Stimulated activated CD8-positive, alpha-beta memory T cell treated with anti-CD3 and anti-CD28 coated beads, Interleukin-2, amount 100 ng/mL, for 1 hour (primary cell): ENCODE data around the gene OR2AG2.
"Not testable (repeated sequence)": the region's sequence is repeated elsewhere in the genome, so short reads cannot be mapped to it uniquely, and the experiment has no call there.

Source experiments
- DNase-seq, 2 donors: peaks; one replicate each; pipeline ENCODE4 v3.0.0-alpha.2; 2020; ENCODE audit warnings: low read depth in 2 of 2

OR2AG2 gene

DNA sequence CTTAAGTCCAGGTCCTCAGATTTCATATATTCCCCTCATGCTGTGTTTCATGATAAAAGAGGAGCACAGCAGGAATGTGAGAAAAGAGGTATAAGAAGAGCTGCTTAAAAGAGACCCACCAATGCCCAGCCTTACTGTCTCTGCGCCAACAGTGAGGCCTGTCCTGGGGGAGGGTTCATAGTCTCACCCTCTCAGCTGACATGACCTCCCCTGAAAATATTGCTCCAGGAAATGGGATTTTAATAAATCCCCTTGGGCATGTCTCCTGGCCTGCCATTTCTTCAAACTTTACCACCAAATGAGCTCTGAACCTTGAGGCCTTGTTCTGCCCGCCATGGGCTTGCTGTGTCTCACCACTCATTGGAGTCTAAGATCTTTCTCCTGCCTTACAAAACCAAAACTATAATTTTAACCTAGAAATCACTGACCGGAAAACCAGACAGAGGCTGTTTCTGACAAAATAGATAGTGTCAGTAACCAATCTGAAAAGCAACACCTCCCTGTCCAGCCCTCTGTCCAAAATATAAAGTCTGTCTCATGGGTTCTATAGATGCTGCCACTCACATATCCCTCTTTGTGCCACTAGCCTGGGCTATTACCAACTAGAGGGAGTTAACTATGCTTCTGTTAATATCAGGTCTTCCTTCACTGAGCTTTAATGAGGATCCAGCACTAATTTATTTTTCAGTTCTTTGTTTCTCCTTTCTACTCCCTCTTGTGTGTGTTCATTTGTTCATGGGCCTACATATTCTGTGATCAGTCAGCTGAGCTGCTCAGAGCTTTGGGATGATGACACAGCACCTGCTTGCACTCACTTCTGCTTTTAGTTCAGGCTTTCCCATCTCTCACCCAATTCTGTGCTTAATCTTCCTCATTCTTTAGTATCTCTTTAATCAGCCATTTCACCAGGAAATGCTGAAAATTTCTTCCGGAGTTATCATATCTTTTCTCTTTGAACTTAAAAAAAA, at the start of gene OR2AG2:
OR2AG2 (minus strand) TSS at position 51 of the 968 bp plus-strand sequence. CDS start 3,019 bp downstream, outside the sequence.
- no peak for DNase-seq

DNA sequence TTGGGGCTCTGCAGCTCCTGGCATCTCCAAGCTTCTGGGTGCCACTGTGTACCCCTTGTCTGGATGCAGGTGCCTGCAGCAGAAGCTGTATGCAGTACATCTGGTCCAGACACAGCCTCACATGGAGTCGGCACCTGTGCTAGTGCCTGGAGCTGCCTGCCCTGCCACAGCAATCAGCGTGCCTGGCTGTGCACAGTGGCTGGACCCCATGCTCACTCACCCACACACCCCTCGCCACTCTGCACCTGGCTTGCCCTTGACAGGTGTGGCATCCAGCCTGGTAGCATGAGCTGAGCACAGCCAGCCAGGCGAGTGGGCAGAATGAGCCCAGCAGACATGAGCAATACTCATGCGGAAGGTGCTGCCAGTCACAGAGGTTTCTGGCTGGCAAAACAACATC, 47.2 kb upstream of the OR2AG2 start:
- no peak for DNase-seq

GRCh38 chr11:6817694-6818093, 45.9 kb upstream of the OR2AG2 start:
- no peak for DNase-seq

GRCh38 chr11:6813656-6814055, 41.9 kb upstream of the OR2AG2 start:
- DNase-seq, result no peak

- peak in 1 of 2 donors; percentile 0 for DNase-seq
Observed at GRCh38 chr11:6812390-6813005, 40.7 kb upstream of the OR2AG2 start.

DNA sequence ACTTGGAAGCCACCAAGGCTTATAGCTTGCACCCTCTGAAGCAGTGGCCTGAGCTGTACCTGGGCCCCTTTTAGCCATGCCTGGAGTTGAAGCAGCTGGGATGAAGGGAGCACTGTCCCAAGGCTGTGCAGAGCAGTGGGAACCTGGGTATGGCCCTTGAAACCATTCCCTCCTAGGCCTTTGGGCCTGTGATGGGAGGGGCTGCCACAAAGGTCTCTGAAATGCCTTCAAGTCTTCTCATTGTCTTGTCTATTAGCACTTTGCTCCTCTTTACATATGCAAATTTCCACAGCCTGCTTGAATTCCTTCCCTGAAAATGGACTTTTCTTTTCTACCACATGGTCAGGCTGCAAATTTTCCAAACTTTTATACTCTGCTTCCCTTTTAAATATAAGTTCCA, 29.3 kb upstream of the OR2AG2 start:
- DNase-seq, result not testable (repeated sequence)

DNA sequence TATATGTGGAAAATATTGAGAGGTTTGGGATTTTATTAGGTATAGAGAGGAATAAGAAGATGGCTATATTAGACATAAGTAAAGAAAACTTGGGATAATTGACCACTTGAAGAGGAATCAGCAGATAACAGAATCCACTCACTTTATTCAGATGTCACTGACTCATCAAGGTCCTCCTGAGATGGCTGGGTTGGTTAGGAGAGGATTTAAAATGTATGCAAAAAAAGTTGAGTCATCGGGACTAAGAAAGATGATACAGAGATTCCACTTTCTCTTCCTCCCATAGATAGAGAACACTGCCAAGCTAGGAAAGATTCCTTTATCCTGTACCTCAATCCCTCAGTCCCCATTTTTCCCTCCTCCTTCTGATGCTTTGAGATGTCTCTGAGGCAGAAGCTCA, 27.6 kb upstream of the OR2AG2 start, which contains the start of gene OR6A2:
OR6A2 (minus strand) TSS at position 288 of the 400 bp plus-strand sequence. CDS start 3,981 bp downstream, outside the sequence.
- no peak for DNase-seq

GRCh38 chr11:6794639-6795038, 22.9 kb upstream of the OR2AG2 start:
- no peak for DNase-seq

DNA sequence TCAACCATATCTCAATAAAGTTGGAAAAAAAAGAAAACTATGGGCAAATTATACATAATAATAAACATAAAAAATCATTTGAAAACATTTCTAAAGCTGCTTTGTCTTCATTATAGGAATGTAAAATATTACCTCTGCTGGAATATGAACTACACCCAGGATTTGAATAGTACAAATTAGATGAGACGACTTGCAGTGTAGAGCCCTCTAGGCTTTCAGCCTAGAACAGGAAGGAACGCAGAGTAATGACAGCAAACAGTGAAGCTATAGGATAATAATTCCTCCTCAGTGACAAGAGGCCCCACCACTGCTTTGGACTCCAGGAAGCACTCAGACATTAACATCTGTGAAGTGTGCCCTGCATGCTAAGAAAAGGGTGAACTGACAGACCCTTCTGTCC, 18.8 kb upstream of the OR2AG2 start:
- DNase-seq, result no peak

GRCh38 chr11:6782720-6783119, 10.9 kb upstream of the OR2AG2 start, which contains the start of gene OR2AG1:
Gene OR2AG1 (plus strand): TSS chr11:6783020. CDS start chr11:6785038, 2,018 bp downstream.
- DNase-seq, result no peak

- DNase-seq, result no peak
Observed at GRCh38 chr11:6780829-6781228, 9.1 kb upstream of the OR2AG2 start.

DNA sequence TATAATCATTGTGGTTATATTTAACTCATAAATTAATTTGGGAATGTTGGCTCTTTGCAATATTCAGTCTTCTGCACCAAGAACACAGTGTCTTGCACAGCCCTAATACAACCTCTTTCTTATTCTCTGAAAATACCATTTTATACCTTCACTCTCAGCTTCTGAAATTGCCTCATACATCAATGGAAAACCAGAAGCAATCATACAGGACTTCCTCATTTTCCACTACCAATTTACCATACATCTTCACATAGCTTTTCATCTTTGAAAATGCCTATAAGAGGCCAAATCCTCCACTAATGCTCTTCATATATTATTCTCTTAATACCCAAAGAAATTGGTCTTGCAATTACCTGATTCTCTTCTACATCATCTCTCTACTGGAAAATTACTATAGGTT, 6.7 kb upstream of the OR2AG2 start:
- no peak for DNase-seq

- DNase-seq, result peak; percentile 22 to 34
Observed at GRCh38 chr11:6757373-6757967, 14.3 kb downstream of the OR2AG2 start.

GRCh38 chr11:6755953-6756347, 15.8 kb downstream of the OR2AG2 start:
- DNase-seq, result no peak

- no peak for DNase-seq
Observed at GRCh38 chr11:6755303-6755952, 16.3 kb downstream of the OR2AG2 start.

DNA sequence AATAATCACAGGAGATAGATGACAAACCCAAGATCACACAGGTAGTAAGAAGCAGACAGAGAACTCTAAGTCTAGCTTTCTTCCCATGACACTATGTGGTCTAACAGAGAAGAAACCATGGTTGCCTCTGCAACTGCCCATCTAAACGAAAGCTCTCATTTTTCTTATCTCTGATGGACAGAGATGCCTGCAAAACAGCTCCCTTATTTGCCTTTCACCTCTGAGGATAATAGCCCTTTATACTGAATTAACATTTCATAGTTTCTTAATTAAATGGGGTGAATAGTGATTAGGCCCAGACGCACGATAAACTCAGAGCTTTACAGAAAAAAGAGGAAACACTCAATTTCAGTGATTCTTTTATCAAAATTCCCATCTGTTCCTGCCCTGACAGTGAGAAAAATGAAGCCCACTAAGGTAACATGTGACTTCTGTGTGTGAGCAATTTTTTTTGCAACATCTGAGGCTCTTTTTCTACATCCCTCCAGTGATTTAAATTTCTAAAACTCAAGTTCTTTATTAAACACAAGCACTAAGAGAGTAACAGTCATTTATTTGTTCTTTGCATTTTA, 24.6 kb downstream of the OR2AG2 start:
- DNase-seq, result no peak

- no peak for DNase-seq
Observed at GRCh38 chr11:6746626-6747025, 25.1 kb downstream of the OR2AG2 start.

DNA sequence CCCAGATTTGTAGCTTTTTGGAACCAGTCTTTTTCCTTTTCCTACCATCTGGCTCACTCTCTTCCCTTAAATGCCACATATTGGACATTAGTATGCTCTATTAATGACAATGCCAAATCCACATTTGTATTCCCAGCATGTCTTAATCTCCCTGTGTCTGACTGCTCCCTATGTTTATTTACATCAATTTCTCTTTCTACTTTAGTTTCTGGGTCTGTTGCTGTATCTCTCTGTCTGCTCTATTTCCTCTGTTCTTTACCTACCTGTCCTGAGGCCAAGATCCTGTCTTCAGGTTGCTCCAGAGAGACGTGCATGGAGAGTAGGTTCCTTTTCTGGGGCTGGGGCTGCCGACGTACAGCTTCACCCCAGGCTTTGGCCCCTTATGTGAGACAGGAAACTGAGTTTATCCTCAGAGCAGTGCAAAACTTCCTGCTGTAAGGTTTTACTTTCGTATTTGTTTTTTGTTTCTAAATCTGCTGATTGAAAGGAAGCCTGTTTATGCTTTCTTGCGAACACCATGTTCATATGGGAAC, 25.6 kb downstream of the OR2AG2 start:
- DNase-seq, result peak in 1 of 2 donors; percentile 19

DNA sequence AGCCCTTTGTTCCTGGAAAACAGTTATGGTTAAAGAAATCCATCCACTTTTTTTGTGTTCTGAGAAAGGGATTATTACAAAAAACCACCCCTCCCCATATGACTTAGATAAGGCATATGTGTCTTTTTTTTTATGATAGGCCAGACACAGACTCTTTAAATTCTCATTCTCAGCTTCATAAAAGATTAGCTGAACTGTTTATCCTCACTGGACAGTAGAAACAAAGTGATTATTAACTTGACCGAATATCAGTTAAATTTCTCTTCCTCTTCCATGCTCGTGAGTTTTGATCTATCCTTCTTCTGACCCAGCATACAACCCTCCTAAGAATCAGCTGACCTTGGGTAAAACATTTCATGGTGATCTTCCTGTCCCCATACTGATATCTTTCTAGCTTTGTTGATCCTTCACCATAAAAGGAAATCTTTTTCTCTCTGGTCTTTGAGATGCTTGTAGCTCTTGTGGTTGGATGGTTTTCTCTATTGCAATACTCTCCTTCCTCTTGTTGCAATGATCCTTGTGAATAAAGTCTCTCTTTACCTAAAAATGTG, 26.2 kb downstream of the OR2AG2 start:
- no peak for DNase-seq

DNA sequence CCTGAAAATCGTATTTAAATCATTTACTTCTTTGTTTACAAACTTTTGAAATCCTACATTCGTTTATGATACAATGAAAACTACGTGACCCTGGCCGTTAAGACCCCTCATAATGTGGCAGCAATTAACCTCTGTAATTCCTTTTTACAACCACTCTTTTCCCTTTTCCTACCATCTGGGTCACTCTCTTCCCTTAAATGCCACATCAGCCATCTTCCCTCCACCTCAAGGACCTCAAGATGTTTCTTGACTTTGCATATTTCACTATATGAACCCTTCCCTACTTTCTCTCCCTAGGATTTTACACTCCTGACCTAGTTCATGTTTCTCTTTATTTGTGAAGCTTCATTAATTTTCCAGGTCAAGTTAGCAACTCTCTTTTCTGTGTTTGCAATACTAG, 26.8 kb downstream of the OR2AG2 start:
- DNase-seq, result no peak

DNA sequence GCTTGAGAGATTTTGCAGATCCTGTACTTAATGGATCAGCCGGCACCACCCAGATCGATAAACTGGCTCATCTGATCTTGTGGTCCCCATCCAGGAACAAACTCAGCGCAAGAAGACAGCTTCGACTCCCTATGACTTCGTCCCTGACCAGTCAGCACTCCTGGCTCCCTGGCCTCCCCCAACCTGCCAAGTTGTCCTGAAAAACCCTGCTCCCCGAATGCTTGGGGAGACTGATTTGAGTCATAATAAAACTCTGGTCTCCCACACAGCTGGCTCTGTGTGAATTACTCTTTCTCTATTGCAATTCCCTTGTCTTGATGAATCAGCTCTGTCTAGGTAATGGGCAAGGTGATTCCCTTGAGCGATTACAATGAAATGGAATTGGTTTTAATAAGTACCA, 29.5 kb downstream of the OR2AG2 start:
- no peak for DNase-seq
